ENCODE data around the gene SYCE1L. TPM values are rescaled to one million over a fixed set of nuclear protein-coding genes. Genes with fewer than 3 reads are reported as not detected.
"Not testable (repeated sequence)": the region's sequence is repeated elsewhere in the genome, so short reads cannot be mapped to it uniquely, and the experiment has no call there.

SYCE1L gene
- total and polyA plus RNA-seq, 4 donors: 0.51 to 0.69 TPM; not detected in 2

DNA sequence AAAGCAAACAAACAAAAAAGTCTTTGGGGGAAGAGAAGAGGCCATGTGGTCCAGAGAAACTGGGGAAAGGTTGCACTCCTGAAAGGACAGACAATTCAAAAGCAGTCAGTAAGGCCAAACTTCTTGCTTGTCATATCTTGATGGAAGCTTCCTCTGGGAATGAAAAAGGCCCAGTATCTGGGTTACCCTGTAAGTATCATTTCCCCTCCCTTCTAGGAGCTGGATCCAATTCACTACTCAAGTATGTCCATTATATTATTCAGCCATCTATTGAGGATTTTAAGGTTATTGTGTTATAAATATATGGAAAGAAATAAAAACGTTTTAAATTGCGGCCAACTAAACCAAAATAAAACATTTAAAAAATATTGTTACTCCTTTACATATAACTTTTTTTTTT is 34.2 kb upstream of the SYCE1L start:
- 85% methylated on average over 2 of the region's 2 CpGs for WGBS
- H3K4me1 ChIP-seq (ENCODE audit: control insufficient read depth in 4 of 4, insufficient read depth in 4 of 4, low read length in 3 of 4): no peaks in the 10 kb centered on the region
- H3K9ac ChIP-seq (ENCODE audit: low read depth in 1 of 2, low read length in 2 of 2): no peak overlapping the region
- H3K27me3 ChIP-seq (ENCODE audit: control insufficient read depth in 4 of 4, insufficient read depth in 4 of 4, low read length in 3 of 4): peaks cover 0 to 8% (median 0%) of the 10 kb centered on the region in 4 donors
- no peaks in the 10 kb centered on the region for H3K9me3 ChIP-seq (ENCODE audit: control insufficient read depth in 4 of 4, low read length in 3 of 4)
- H3K27ac ChIP-seq (ENCODE audit: low read depth in 1 of 2, low read length in 2 of 2): no peak overlapping the region
- no peak for DNase-seq (ENCODE audit: low spot score)
- H3K4me3 ChIP-seq (ENCODE audit: low read depth in 1 of 3, low read length in 3 of 3): no peak overlapping the region
- no peaks in the 10 kb centered on the region for H3K36me3 ChIP-seq (ENCODE audit: control insufficient read depth in 4 of 4, insufficient read depth in 3 of 4, low read depth in 1 of 4, low read length in 3 of 4)
- TF ChIP-seq, protein P1, sequence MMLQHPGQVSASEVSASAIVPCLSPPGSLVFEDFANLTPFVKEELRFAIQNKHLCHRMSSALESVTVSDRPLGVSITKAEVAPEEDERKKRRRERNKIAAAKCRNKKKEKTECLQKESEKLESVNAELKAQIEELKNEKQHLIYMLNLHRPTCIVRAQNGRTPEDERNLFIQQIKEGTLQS (IDR thresholded peaks at IDR 0.05): no peak
- TF ChIP-seq, protein P2, sequence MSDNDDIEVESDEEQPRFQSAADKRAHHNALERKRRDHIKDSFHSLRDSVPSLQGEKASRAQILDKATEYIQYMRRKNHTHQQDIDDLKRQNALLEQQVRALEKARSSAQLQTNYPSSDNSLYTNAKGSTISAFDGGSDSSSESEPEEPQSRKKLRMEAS (IDR thresholded peaks at IDR 0.05): no peak
- TF ChIP-seq EGR1 (IDR thresholded peaks at IDR 0.05; ENCODE audit: low read depth in 2 of 2): no peak
- no peak for TF ChIP-seq FOXA1 (IDR thresholded peaks at IDR 0.05)
- no peak for TF ChIP-seq HNF4A (conservative IDR thresholded peaks at IDR 0.05)
- TF ChIP-seq NR2F2 (IDR thresholded peaks at IDR 0.05): no peak
- TF ChIP-seq, protein P3, sequence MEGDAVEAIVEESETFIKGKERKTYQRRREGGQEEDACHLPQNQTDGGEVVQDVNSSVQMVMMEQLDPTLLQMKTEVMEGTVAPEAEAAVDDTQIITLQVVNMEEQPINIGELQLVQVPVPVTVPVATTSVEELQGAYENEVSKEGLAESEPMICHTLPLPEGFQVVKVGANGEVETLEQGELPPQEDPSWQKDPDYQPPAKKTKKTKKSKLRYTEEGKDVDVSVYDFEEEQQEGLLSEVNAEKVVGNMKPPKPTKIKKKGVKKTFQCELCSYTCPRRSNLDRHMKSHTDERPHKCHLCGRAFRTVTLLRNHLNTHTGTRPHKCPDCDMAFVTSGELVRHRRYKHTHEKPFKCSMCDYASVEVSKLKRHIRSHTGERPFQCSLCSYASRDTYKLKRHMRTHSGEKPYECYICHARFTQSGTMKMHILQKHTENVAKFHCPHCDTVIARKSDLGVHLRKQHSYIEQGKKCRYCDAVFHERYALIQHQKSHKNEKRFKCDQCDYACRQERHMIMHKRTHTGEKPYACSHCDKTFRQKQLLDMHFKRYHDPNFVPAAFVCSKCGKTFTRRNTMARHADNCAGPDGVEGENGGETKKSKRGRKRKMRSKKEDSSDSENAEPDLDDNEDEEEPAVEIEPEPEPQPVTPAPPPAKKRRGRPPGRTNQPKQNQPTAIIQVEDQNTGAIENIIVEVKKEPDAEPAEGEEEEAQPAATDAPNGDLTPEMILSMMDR (IDR thresholded peaks at IDR 0.05; ENCODE audit: low read depth, low read length, missing input control): no peak
- no peak for TF ChIP-seq YY1 (IDR thresholded peaks at IDR 0.05)
- no peak for TF ChIP-seq HNF4G (IDR thresholded peaks at IDR 0.05)
- no peak for TF ChIP-seq GABPA (IDR thresholded peaks at IDR 0.05 in 1 of 2, conservative IDR thresholded peaks at IDR 0.05 in 1 of 2)
- TF ChIP-seq, protein P4, sequence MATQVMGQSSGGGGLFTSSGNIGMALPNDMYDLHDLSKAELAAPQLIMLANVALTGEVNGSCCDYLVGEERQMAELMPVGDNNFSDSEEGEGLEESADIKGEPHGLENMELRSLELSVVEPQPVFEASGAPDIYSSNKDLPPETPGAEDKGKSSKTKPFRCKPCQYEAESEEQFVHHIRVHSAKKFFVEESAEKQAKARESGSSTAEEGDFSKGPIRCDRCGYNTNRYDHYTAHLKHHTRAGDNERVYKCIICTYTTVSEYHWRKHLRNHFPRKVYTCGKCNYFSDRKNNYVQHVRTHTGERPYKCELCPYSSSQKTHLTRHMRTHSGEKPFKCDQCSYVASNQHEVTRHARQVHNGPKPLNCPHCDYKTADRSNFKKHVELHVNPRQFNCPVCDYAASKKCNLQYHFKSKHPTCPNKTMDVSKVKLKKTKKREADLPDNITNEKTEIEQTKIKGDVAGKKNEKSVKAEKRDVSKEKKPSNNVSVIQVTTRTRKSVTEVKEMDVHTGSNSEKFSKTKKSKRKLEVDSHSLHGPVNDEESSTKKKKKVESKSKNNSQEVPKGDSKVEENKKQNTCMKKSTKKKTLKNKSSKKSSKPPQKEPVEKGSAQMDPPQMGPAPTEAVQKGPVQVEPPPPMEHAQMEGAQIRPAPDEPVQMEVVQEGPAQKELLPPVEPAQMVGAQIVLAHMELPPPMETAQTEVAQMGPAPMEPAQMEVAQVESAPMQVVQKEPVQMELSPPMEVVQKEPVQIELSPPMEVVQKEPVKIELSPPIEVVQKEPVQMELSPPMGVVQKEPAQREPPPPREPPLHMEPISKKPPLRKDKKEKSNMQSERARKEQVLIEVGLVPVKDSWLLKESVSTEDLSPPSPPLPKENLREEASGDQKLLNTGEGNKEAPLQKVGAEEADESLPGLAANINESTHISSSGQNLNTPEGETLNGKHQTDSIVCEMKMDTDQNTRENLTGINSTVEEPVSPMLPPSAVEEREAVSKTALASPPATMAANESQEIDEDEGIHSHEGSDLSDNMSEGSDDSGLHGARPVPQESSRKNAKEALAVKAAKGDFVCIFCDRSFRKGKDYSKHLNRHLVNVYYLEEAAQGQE (IDR thresholded peaks at IDR 0.05): no peak
- TF ChIP-seq RXRA (IDR thresholded peaks at IDR 0.05): no peak
- TF ChIP-seq JUND (IDR thresholded peaks at IDR 0.05): no peak

DNA sequence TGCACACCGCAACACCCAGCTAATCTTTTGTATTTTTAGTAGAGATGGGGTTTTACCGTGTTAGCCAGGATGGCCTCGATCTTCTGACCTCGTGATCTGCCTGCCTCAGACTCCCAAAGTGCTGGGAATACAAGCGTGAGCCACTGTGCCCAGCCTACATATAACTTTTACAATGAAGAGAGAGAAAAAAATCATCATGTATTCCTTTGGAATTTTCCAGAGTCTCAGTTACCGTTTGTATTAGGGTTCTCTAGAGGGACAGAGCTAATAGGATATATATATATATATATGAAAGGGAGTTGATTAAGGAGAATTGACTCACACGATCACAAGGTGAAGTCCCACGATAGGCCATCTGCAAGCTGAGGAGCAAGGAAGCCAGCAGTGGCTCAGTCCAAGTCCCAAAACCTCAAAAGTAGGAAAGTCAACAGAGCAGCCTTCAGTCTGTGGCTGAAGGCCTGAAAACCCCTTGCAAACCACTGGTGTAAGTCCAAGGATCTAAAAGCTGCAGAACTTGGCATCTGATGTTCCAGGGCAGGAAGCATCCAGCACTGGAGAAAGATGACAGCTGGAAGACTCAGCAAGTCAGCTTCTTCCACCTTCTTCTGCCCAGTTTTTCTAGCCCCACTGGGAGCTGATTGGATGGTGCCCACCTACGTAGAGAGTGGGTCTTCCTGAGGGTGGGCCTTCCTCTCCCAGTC is 33.5 kb upstream of the SYCE1L start:
- 87% methylated on average over 9 of the region's 9 CpGs for WGBS
- H3K9me3 ChIP-seq (ENCODE audit: control insufficient read depth in 4 of 4, low read length in 3 of 4); H3K27me3 ChIP-seq (ENCODE audit: control insufficient read depth in 4 of 4, insufficient read depth in 4 of 4, low read length in 3 of 4); H3K4me1 ChIP-seq (ENCODE audit: control insufficient read depth in 4 of 4, insufficient read depth in 4 of 4, low read length in 3 of 4); H3K27ac ChIP-seq (ENCODE audit: low read depth in 1 of 2, low read length in 2 of 2); H3K4me3 ChIP-seq (ENCODE audit: low read depth in 1 of 3, low read length in 3 of 3); DNase-seq (ENCODE audit: low spot score); H3K36me3 ChIP-seq (ENCODE audit: control insufficient read depth in 4 of 4, insufficient read depth in 3 of 4, low read depth in 1 of 4, low read length in 3 of 4); H3K9ac ChIP-seq (ENCODE audit: low read depth in 1 of 2, low read length in 2 of 2): not testable (repeated sequence)
